Measurements from ENCODE around the gene KIF3B. TPM values are rescaled to one million over a fixed set of nuclear protein-coding genes. Genes with fewer than 3 reads are reported as not detected.
A peak's percentile ranks its signal among the peaks of the same experiment; 100 is the strongest.

The KIF3B gene
- total RNA-seq, result 21.1 TPM
- polyA plus RNA-seq, result 15.8 TPM

GRCh38 chr20:32277361-32278198 lies at the start of gene KIF3B:
TSS of gene KIF3B (plus strand) at chr20:32277651. CDS start at chr20:32309778, 32,127 bp downstream.
- WGBS, result 2% methylated on average over 62 of the region's 62 CpGs
- Histone ChIP-seq H3K36me3 (ENCODE audit: insufficient read depth) (no peaks in the 10 kb centered on the region), H3K27ac (ENCODE audit: low read depth) (peak within 1 kb of the TSS; percentile 54), H3K4me3 (ENCODE audit: low read depth, low read length) (peak within 1 kb of the TSS; percentile 98), H3K4me1 (ENCODE audit: insufficient read depth) (no peaks in the 10 kb centered on the region)
- DNase-seq (ENCODE audit: extremely low spot score), result peak; percentile 55

GRCh38 chr20:32227744-32228688 lies 49.4 kb upstream of the KIF3B start:
- Histone ChIP-seq H3K27ac (ENCODE audit: low read depth) (no peak overlapping the region), H3K36me3 (ENCODE audit: insufficient read depth) (peaks cover 3% of the 10 kb centered on the region), H3K4me1 (ENCODE audit: insufficient read depth) (no peaks in the 10 kb centered on the region), H3K4me3 (ENCODE audit: low read depth, low read length) (no peak overlapping the region)
- DNase-seq (ENCODE audit: extremely low spot score), result peak; percentile 31
- WGBS, result 62% methylated on average over 22 of the region's 22 CpGs

GRCh38 chr20:32229251-32229747 lies 48.2 kb upstream of the KIF3B start:
- no peak for DNase-seq (ENCODE audit: extremely low spot score)
- WGBS, result 93% methylated on average over 5 of the region's 5 CpGs
- peaks cover 3% of the 10 kb centered on the region for H3K36me3 ChIP-seq (ENCODE audit: insufficient read depth)
- no peak overlapping the region for H3K4me3 ChIP-seq (ENCODE audit: low read depth, low read length)
- H3K27ac ChIP-seq (ENCODE audit: low read depth), result no peak overlapping the region
- H3K4me1 ChIP-seq (ENCODE audit: insufficient read depth), result no peaks in the 10 kb centered on the region

- DNase-seq (ENCODE audit: extremely low spot score), result no peak
- WGBS, result 95% methylated on average over 13 of the region's 13 CpGs
- Histone ChIP-seq H3K4me3 (ENCODE audit: low read depth, low read length) (no peak overlapping the region), H3K36me3 (ENCODE audit: insufficient read depth) (peaks cover 3% of the 10 kb centered on the region), H3K4me1 (ENCODE audit: insufficient read depth) (no peaks in the 10 kb centered on the region), H3K27ac (ENCODE audit: low read depth) (no peak overlapping the region)
Observed at GRCh38 chr20:32230707-32231106, 46.7 kb upstream of the KIF3B start.

- H3K4me1 ChIP-seq (ENCODE audit: insufficient read depth), result no peaks in the 10 kb centered on the region
- WGBS, result 96% methylated on average over 4 of the region's 4 CpGs
Observed at GRCh38 chr20:32231245-32231644, 46.2 kb upstream of the KIF3B start.

GRCh38 chr20:32231847-32232246 lies 45.6 kb upstream of the KIF3B start:
- H3K36me3 ChIP-seq (ENCODE audit: insufficient read depth), result peaks cover 3% of the 10 kb centered on the region
- 67% methylated on average over 4 of the region's 4 CpGs for WGBS
- H3K4me3 ChIP-seq (ENCODE audit: low read depth, low read length), result no peak overlapping the region
- no peak for DNase-seq (ENCODE audit: extremely low spot score)
- H3K27ac ChIP-seq (ENCODE audit: low read depth), result no peak overlapping the region
- no peaks in the 10 kb centered on the region for H3K4me1 ChIP-seq (ENCODE audit: insufficient read depth)

More at GRCh38 chr20:32231245-32231644, 46.2 kb upstream of the KIF3B start:
- Histone ChIP-seq H3K36me3 (ENCODE audit: insufficient read depth) (peaks cover 3% of the 10 kb centered on the region), H3K4me3 (ENCODE audit: low read depth, low read length) (no peak overlapping the region), H3K27ac (ENCODE audit: low read depth) (no peak overlapping the region)
- no peak for DNase-seq (ENCODE audit: extremely low spot score)

GRCh38 chr20:32232326-32232886 lies 45.0 kb upstream of the KIF3B start:
- Histone ChIP-seq H3K36me3 (ENCODE audit: insufficient read depth) (peaks cover 3% of the 10 kb centered on the region), H3K27ac (ENCODE audit: low read depth) (no peak overlapping the region), H3K4me1 (ENCODE audit: insufficient read depth) (no peaks in the 10 kb centered on the region), H3K4me3 (ENCODE audit: low read depth, low read length) (no peak overlapping the region)
- no peak for DNase-seq (ENCODE audit: extremely low spot score)

- no peak for DNase-seq (ENCODE audit: extremely low spot score)
- Histone ChIP-seq H3K4me3 (ENCODE audit: low read depth, low read length) (no peak overlapping the region), H3K27ac (ENCODE audit: low read depth) (no peak overlapping the region), H3K4me1 (ENCODE audit: insufficient read depth) (no peaks in the 10 kb centered on the region), H3K36me3 (ENCODE audit: insufficient read depth) (peaks cover 3% of the 10 kb centered on the region)
- 92% methylated on average over 9 of the region's 9 CpGs for WGBS
Observed at GRCh38 chr20:32233286-32233685, 44.2 kb upstream of the KIF3B start.

GRCh38 chr20:32234135-32234808 lies 43.2 kb upstream of the KIF3B start:
- 93% methylated on average over 13 of the region's 13 CpGs for WGBS
- H3K36me3 ChIP-seq (ENCODE audit: insufficient read depth), result peaks cover 3% of the 10 kb centered on the region

GRCh38 chr20:32235331-32236047 lies 42.0 kb upstream of the KIF3B start:
- no peak for DNase-seq (ENCODE audit: extremely low spot score)

More at GRCh38 chr20:32234135-32234808, 43.2 kb upstream of the KIF3B start:
- H3K27ac ChIP-seq (ENCODE audit: low read depth), result no peak overlapping the region
- H3K4me3 ChIP-seq (ENCODE audit: low read depth, low read length), result no peak overlapping the region
- no peaks in the 10 kb centered on the region for H3K4me1 ChIP-seq (ENCODE audit: insufficient read depth)
- DNase-seq (ENCODE audit: extremely low spot score), result no peak

GRCh38 chr20:32236048-32236533 lies 41.4 kb upstream of the KIF3B start:
- WGBS, result 89% methylated on average over 3 of the region's 3 CpGs
- no peak for DNase-seq (ENCODE audit: extremely low spot score)
- Histone ChIP-seq H3K36me3 (ENCODE audit: insufficient read depth) (peaks cover 3% of the 10 kb centered on the region), H3K4me3 (ENCODE audit: low read depth, low read length) (no peak overlapping the region), H3K4me1 (ENCODE audit: insufficient read depth) (no peaks in the 10 kb centered on the region), H3K27ac (ENCODE audit: low read depth) (no peak overlapping the region)

More at GRCh38 chr20:32235331-32236047, 42.0 kb upstream of the KIF3B start:
- 74% methylated on average over 6 of the region's 6 CpGs for WGBS
- H3K27ac ChIP-seq (ENCODE audit: low read depth), result no peak overlapping the region
- no peaks in the 10 kb centered on the region for H3K4me1 ChIP-seq (ENCODE audit: insufficient read depth)
- no peak overlapping the region for H3K4me3 ChIP-seq (ENCODE audit: low read depth, low read length)
- peaks cover 3% of the 10 kb centered on the region for H3K36me3 ChIP-seq (ENCODE audit: insufficient read depth)

GRCh38 chr20:32236819-32237218 lies 40.6 kb upstream of the KIF3B start:
- WGBS, result 98% methylated on average over 2 of the region's 2 CpGs
- DNase-seq (ENCODE audit: extremely low spot score), result no peak
- no peak overlapping the region for H3K27ac ChIP-seq (ENCODE audit: low read depth)
- no peak overlapping the region for H3K4me3 ChIP-seq (ENCODE audit: low read depth, low read length)
- no peaks in the 10 kb centered on the region for H3K4me1 ChIP-seq (ENCODE audit: insufficient read depth)
- H3K36me3 ChIP-seq (ENCODE audit: insufficient read depth), result peaks cover 3% of the 10 kb centered on the region

All from urinary bladder (tissue), 4 donors.